Activated T-cell treated with anti-CD3 and anti-CD28 coated beads, Interleukin-2, amount 50 U/mL, for 1 hour (primary cell): ENCODE results near the gene WDR72.
"Not testable (repeated sequence)": the region's sequence is repeated elsewhere in the genome, so short reads cannot be mapped to it uniquely, and the experiment has no call there.

ENCODE experiments used
- DNase-seq: peaks from one replicate; pipeline ENCODE4 v3.0.0-alpha.2; 2020

The WDR72 gene

DNA sequence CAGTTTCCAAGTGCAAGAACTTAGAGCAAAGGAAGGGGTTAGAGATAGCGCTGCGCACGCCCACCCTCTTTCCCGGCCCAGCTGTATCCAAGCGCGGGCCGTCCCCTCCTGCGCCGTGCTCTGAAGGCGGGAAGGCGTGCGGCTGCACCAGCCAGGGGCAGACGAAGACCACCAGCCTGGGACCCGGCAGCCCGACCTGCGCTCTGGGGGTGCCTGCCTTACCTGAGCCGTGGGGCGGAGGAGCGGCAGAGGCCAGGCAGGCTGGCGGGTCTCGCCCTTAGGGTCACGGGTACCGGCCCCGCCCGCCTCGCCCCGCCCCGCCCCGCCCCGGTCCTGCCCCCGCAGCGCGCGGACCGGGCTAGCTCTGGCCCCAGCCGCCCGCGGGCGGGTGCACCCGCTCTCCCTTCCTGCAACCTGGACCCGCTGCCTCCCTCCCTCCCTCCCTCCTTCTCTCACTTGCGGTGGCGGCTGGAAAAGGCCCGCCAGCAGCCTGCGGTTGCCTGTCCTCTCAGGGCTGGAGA lies at the start of gene WDR72:
TSS of gene WDR72 (minus strand) at position 253 of the 521 bp plus-strand sequence. CDS start 26,514 bp downstream, outside the sequence.
- DNase-seq, result no peak

DNA sequence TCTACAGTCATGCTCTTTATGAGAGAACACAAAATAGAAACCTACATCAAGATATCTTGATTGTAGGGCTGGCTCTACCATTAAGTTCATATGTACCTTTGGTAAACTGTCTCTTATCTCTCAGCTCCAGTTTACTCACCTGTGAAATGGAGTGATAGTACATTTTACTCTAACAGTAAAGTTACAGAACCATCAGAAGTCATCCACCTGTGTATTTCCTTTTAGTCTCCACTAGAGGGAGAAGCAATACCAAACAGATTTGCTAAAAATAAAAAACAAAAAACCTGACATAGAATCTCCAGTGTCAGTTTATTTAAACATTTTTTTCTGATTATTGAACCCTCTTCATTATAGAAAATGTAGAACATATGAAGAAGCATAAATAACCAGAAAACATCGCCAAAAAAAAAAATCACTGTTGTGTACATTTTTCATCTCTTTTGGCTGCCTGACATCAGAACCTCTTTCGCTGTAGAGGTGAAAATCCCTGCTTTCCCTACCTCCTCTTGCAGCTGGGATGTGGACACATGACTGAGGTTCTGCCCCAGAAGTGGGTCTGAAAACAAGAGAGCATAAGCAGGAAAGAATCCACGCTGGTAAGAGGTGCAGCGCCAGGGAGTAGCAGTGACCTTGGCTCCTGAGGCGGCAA lies 48.7 kb upstream of the WDR72 start:
- no peak for DNase-seq

DNA sequence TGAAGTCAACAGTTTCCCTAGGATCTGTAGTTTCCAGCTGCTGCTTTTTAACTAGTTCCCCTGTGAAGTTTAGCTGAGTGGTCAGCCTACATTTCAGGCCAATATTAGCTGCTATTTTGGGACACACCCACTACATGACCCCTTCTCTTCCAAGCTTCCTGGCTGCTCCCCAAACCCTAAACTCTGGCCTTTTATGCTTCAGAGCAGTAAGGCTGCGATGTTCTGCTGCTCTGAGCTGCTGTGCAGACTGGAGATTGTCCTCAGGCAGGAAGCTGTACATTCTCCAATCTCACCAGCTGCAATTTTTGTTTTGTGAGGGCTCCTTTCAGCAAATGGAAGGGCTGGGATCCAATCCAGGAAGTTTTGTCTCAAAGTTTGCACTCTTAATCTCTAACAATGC lies 48.0 kb upstream of the WDR72 start:
- DNase-seq, result no peak

DNA sequence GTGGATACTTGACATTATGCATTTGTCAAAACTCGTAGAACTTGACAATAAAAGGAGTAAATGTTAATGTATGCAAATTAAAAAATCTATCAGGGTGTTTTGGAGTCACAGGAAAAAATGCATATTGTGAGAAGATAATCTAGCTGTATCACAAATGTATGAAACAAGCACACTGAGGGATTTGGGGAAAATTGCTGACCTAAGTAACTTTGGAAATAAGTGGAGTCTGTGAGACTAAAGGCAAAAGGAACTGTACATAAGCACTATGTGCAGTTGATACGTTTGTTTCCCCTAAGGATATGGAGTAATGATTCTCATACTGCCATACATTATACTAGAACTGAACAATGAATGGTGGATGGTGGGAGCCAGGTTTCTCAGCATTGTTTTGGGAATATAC lies 43.2 kb upstream of the WDR72 start:
- DNase-seq, result no peak

DNA sequence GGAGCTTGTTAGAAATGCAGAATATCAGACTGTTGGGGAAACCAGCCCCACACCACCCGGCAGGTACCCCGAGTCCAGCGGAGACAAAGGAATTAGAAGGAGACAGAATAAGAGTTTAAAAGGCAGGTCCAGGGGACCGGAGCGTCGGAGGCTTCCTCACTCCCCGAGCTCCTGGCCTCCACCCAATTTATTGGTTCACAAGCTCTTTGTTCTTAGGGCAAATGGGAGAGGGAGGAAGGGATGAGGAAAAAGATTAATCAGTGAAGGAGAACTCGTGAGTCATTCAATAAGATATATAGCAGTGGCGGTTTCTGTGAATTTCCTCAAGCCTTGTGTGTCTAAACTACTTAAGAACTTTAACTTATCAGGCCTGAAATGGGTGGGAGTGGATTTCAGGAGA lies 32.1 kb upstream of the WDR72 start:
- no peak for DNase-seq

DNA sequence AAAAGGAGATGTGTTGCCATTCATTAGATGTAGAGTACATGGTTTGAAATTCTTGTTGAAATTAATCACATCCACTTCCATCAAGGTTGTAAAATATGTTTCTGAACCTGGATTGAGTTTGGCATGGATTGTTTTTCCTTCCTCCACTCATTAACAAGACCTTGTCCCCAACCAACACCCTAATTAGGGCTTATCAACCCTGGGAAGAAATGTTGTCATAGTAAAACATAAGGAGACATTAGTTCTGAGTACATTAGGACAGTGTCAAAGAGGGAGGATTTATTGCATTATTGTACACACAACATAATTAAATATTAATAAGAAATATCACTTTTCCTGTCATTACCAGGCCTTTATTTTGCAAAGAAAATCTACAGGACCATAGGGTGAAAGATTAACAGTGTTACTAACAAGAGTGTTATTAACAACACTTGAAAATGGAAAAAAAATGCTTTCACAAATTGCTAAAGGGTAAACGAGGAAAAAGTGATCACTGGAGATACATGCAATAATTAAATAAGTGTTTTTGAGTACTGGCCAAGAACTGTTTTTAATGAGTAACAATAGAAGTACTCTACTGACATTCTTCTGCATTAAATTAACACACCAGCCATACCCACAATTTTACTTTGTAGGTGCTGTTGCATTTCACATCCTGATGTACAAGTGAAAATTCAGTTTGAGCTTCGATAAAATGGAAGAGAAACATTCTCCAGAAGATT lies 30.4 kb upstream of the WDR72 start:
- no peak for DNase-seq

DNA sequence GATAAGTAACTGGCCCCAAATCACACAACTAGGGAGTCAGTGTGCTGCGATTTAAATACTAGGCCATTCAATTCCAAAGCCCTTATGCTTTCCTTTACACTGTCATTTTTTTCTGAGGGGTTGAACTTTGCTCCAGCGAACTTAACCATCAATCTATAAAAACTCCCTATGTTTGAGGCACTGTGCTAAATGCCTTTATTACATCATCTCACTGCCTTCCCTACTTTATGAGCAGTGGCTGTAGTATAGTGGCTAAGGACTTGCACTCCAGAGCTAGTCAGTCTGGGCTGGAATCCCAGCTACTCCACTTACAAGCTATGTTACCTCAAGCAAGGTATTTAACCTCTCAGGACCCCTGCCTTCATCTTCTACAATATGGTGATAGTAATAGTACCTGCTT lies 26.9 kb upstream of the WDR72 start:
- DNase-seq, result no peak

DNA sequence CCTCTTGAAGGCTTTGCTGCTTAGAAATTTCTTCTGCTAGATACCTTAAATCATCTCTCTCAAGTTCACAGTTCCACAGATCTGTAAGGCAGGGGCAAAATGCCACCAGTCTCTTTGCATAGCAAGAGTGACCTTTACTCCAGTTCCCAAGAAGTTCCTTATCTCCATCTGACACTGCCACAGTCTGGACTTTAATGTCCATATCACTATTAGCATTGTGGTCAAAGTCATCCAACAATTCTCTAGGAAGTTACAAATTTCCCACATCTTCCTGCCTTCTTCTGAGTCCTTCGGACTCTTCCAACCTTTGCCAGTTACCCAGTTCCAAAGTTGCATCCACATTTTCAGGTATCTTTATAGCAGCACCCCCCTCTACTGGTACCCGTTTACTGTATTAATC lies 25.8 kb upstream of the WDR72 start:
- DNase-seq, result not testable (repeated sequence)

DNA sequence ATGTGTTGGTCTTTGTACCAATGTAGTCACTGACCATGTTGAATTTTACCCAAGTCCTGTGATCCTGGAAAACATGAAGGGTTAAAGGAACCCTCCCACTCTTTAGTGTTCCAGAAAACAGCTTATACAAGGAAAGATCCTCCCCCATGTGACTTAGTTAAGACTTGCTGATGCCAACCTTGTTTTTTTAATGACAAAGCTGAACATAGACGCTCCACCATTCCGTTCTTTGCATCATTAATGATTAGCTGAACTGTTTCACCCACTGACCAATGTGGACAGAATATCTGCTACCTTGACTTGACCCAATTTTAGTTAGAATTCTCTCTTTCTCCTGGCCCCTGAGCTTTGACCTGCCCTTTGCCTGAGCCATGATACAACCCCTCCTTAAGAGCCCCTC lies 3.5 kb upstream of the WDR72 start:
- DNase-seq, result no peak

DNA sequence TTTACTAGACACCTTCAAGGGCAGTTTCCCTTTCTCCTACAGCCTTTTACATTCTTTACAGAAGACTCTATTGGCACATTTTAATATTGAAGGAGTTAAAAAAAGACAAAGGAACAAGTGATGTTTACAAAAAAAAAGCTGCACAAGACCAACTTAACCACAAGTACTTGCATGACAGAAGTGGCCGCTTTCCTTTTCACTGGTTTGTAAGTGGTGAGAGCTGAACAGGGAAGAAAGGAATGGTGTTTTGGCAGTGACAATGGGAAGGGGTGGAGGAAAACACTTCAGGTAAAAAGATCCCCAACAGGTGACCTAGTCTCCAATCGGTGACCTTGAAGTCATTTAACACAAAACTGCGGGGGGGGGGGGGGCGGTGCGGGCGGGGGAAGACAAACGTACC lies 1.1 kb downstream of the WDR72 start:
- DNase-seq, result no peak

DNA sequence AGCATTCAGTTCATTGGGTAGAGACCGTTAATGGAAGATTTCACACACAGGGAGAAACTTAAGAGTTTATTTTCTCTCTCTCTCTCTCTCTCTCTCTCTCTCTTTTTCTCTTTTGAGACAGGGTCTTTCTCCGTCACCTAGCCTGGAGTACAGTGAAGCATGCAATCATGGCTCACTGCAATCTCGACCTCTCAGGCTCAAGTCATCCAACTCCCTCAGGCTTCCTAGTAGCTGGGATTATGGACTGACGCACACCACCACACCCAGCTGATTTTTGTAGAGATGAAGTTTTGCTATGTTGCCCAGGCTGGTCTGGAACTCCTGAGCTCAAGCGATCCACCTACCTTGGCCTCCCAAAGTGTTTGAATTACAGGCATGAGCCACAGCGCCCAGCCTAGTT lies 1.6 kb downstream of the WDR72 start:
- no peak for DNase-seq

DNA sequence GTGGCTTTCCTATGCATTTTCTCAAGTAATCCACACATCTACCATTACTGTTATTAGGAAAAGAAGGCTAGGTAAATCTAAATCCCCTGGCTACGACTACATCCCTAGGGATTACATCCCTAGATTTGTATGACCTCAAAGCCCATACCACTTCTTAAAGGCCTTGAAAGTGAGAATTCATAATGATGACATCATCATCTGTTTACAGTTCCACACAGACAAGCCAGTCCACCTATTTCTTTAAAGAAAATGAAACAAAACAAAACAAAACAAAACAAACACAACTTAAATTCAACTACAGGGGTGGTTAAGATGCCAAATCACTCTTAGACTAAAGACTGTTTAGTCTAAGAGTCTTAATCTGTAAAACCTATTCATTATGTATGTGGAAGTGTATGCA lies 5.7 kb downstream of the WDR72 start:
- no peak for DNase-seq

DNA sequence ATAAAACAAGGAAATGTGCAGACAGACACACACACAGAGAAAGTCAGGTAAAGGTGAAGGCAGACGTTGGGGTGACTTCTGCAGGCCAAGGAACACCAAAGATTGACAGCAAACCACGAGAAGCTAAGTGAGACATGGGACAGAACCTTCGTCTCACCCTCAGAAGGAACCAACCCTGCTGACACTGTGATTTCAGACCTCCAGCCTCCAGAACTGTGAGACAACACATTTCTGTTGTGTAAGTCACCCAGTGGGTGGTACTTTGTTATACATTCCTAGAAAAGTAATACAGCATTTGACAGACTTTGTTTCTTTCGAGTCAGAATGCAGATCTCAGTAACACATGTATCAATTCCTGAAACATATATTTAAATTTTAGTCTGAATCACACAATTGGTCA lies 7.1 kb downstream of the WDR72 start:
- no peak for DNase-seq

DNA sequence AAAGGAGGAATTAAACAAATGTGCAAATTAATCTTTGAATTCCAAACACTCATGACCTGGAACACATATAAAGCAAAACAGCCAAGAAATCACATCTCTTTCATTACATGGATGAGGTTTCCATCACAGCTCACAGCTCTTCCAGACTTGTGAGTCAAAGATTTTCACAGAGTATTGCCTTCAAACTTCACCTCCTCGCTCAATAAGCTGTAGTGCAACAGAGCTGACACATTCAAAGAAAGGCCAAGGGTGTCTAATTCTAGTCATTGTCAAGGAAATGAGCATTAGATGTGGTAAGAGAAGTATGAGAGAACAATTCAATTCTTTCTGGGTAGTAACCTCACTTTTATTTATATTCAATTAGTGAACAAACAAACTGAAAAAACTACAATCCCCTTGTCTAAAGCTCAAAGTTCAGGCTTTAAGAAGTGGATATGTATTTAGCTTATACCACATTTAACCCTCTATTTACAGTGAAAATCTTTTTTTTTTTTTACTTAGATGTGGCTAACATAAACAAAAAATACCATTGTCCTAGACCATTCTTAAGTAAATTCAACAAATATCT lies 11.9 kb downstream of the WDR72 start:
- DNase-seq, result no peak

DNA sequence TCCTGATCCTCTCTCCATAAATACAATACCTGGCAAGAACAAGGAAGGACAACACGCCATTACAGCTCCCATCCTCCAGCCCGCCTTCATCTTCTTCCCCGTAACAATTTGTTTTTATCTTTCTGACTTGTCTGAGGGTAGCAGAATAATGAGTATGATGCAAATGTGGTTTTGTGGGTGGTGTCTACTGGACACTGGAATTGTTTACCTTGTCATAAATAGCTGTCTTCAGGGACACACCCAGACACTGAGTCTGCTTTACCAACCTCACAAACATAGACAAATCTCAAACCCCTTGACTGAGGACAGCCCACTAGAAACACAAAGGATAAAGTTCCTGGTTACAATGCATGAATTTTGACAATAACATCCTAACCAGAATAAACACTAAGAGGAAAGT lies 13.4 kb downstream of the WDR72 start:
- DNase-seq, result no peak

DNA sequence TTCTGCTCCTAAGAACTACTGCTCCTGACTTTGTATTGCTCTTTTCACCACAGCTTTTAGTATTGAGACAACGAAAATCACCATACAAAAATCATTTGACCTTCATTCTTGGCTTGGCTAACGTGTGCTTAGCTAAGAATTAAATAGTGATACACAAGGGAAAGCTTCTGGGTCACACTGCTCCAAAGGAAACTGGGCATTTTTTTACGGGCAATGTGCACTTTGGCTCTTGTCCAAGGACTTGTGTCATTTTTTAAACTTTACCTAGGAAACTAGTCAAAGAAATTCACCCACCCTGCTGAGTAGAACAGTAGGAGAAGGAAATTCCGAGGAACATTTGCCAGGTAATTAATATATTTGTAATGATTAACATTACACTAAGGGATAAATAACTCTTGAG lies 19.8 kb downstream of the WDR72 start:
- no peak for DNase-seq

DNA sequence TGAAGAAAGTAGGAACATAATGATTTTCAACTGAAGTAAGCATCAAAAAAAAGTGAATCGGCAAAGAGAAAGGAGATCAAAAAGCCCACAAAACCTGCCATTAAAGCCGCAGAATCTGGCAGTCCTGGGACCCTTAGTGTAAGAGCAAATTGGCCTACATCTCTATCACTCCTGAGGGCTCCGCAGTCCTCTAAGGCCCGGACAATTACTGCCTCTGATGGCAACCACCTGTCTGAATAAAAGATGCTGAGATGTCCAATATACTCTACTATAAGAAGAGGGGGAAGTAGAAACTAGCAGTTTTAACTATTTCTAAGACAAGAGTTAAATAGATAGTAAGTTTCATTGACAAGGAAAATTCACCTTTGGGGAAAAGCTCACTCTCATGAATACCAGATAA lies 20.3 kb downstream of the WDR72 start:
- no peak for DNase-seq

DNA sequence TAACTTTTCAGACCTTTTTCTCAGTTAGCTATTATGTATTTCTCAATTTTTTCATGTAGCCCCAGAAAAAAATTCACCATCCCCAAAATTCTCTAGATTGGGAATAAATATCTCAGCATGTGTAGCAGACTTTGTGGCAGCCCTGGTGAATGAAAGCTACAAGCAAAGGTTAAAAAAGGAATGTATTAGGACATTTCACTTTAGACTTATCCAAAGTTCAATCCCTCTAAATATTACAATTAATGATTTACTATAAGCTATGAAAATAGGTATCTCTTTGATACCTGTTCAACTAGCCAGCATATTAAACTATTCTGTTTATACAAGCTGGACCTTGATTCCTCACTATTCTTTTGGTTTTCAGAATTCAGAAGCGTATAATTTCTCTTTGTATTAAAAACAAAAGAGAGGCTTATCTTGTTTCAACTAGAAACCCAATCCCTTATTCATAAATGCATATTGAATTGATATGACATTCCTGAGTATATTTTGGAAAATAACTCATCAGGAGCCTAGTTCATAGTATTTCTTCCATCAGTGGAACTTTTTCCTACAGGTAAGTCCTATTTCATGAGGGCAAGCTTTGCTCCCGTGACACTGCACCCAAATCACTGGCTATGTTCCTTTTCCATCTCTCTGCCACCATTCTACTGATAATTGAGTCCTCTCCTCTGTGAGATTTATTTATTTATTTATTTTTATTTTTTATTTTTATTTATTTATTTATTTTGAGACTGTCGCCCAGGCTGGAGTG lies 38.0 kb downstream of the WDR72 start:
- DNase-seq, result no peak

DNA sequence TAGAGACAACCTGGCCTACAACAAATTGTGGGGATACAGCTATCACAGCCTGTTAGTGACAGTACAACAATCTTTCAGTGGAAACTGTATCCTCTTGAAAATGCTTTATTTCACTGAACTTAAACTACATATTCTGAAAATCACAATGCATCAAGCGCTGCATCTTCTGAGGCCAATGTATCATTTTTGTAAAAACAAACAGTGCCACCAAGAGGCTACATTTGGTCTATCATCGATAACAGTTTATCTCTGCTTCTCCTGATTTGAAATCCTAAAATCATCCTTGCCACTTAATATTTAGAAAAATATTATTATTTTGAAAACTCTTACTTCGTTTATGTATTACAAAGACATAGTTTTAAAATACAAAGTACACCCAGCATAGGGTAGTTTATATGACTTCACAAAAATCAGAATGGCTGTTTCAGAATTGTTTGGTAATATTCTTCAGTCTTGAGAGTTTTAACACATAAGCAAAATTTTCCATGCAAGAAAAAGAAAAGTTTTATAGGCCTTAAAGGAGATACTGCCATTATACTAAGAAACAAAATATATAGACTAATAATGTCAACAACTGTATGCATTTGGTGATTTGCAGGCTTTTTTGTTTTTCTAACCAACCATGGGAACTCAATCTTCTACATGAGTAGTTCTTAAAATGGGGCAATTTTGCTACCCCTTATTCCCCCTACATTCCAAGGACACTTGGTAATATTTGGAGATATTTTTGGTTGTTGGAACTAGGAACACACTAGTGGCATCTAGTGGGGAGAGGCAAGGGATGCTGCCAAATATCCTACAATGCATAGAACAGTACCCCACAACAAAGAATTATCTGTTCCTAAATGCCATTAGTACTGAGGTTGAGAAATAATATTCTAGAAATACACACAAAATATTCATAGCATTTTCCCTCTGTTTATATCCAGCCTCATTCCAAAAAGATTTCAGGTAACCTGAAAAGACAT lies 42.3 kb downstream of the WDR72 start:
- DNase-seq, result no peak

DNA sequence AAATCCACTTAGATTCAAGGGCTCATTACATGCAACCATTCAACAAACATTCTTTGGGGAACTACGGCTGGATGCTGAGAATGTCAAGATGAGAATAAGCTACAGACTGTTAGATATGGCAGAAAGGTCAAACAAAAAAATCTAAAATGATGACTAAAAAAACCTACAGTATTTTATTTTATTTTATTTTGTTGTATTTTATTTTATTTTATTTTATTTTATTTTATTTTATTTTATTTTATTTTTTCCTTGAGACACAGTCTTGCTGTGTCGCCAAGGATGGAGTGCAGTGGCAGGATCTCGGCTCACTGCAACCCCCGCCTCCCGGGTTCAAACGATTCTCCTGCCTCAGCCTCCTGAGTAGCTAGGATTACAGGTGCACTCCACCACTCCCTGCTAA lies 46.2 kb downstream of the WDR72 start:
- no peak for DNase-seq

DNA sequence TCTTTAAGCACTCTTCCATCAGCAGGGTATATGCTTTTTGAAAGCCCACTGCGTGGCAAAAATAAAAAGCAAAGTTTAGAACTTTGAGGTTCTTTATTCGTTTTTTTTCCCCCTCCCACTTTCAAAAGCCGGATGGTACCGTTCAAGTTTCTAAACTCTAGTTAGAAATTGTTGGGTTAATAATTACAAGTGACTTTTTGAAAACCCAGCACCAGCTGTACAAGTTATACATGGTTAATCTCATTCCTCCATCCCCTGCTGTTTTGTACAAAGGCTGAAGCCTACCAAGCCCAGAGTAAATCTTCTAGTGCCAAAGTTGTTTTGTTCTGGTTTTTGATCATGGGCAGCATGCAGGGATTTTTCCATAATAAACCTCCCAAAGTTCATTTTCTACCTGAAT lies 48.6 kb downstream of the WDR72 start:
- no peak for DNase-seq

DNA sequence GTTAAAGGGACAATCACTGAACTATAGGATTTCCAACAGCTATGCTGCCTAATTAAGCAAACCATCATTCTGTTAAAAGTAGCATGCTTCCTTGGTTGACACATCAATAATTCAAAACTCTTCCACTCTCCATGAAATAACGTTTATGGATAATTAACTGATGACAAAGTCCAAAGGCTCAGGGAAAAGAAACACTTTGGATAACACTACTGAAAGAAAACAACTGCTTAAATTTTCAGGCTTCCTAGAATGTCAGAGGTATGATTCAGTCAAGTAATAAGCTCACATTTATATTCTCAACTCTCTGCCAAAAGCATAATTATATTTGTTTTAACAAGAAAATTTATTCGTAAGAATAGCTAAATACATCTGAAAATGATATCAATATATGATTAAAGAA lies 49.6 kb downstream of the WDR72 start:
- no peak for DNase-seq
